ENCODE measurements around the gene CRCP.

The CRCP gene

GRCh38 chr7:66181329-66181728, 66.7 kb downstream of the CRCP start:
- H3K4me3 Mint-ChIP-seq = no peak overlapping the region
- ATAC-seq (ENCODE audit: low read depth) (no peak), DNase-seq (ENCODE audit: low spot score in 2 of 2) (no peak)
- H3K27me3 Mint-ChIP-seq = peaks cover 3% of the 10 kb centered on the region
- no peak overlapping the region for H3K27ac Mint-ChIP-seq
- peaks cover 1% of the 10 kb centered on the region for H3K36me3 Mint-ChIP-seq
- H3K4me1 Mint-ChIP-seq = no peaks in the 10 kb centered on the region
- peaks cover 2% of the 10 kb centered on the region for H3K9me3 Mint-ChIP-seq

- DNase-seq (ENCODE audit: low spot score in 2 of 2) = no peak
- no peak for ATAC-seq (ENCODE audit: low read depth)
- peaks cover 2% of the 10 kb centered on the region for H3K9me3 Mint-ChIP-seq
- no peak overlapping the region for H3K4me3 Mint-ChIP-seq
- H3K36me3 Mint-ChIP-seq = peaks cover 1% of the 10 kb centered on the region
- peaks cover 3% of the 10 kb centered on the region for H3K27me3 Mint-ChIP-seq
- H3K27ac Mint-ChIP-seq = no peak overlapping the region
- H3K4me1 Mint-ChIP-seq = no peaks in the 10 kb centered on the region
These were observed 67.2 kb downstream of the CRCP start for GRCh38 chr7:66181845-66182244.

- no peak for DNase-seq (ENCODE audit: low spot score in 2 of 2)
- H3K27ac Mint-ChIP-seq = no peak overlapping the region
- H3K9me3 Mint-ChIP-seq = peaks cover 2% of the 10 kb centered on the region
- peaks cover 1% of the 10 kb centered on the region for H3K36me3 Mint-ChIP-seq
- peaks cover 3% of the 10 kb centered on the region for H3K27me3 Mint-ChIP-seq
- no peak for ATAC-seq (ENCODE audit: low read depth)
- no peak overlapping the region for H3K4me3 Mint-ChIP-seq
- no peaks in the 10 kb centered on the region for H3K4me1 Mint-ChIP-seq
These were observed 68.3 kb downstream of the CRCP start for GRCh38 chr7:66182920-66183319.

- no peak overlapping the region for H3K27ac Mint-ChIP-seq
- no peak overlapping the region for H3K4me3 Mint-ChIP-seq
- no peaks in the 10 kb centered on the region for H3K4me1 Mint-ChIP-seq
- no peak for ATAC-seq (ENCODE audit: low read depth)
- peaks cover 3% of the 10 kb centered on the region for H3K27me3 Mint-ChIP-seq
- DNase-seq (ENCODE audit: low spot score in 2 of 2) = no peak
- H3K36me3 Mint-ChIP-seq = peaks cover 4% of the 10 kb centered on the region
- peaks cover 4% of the 10 kb centered on the region for H3K9me3 Mint-ChIP-seq
These were observed 69.1 kb downstream of the CRCP start for GRCh38 chr7:66183700-66184099.

- Mint-ChIP-seq H3K27me3 (peaks cover 5% of the 10 kb centered on the region), H3K4me1 (no peaks in the 10 kb centered on the region)
These were observed 71.1 kb downstream of the CRCP start for GRCh38 chr7:66185680-66186187.

GRCh38 chr7:66186991-66187390, 72.3 kb downstream of the CRCP start:
- Mint-ChIP-seq H3K27me3 (peaks cover 5% of the 10 kb centered on the region), H3K9me3 (peaks cover 4% of the 10 kb centered on the region), H3K27ac (no peak overlapping the region), H3K36me3 (peaks cover 4% of the 10 kb centered on the region), H3K4me3 (no peak overlapping the region), H3K4me1 (no peaks in the 10 kb centered on the region)
- no peak for DNase-seq (ENCODE audit: low spot score in 2 of 2)
- ATAC-seq (ENCODE audit: low read depth) = no peak

More at GRCh38 chr7:66185680-66186187, 71.1 kb downstream of the CRCP start:
- Mint-ChIP-seq H3K36me3 (peaks cover 4% of the 10 kb centered on the region), H3K9me3 (peaks cover 4% of the 10 kb centered on the region), H3K4me3 (no peak overlapping the region), H3K27ac (no peak overlapping the region)
- DNase-seq (ENCODE audit: low spot score in 2 of 2) = no peak
- ATAC-seq (ENCODE audit: low read depth) = no peak

- Mint-ChIP-seq H3K9me3 (peaks cover 4% of the 10 kb centered on the region), H3K4me3 (no peak overlapping the region), H3K27ac (no peak overlapping the region), H3K4me1 (no peaks in the 10 kb centered on the region), H3K36me3 (peaks cover 4% of the 10 kb centered on the region), H3K27me3 (peaks cover 5% of the 10 kb centered on the region)
- no peak for ATAC-seq (ENCODE audit: low read depth)
- DNase-seq (ENCODE audit: low spot score in 2 of 2) = no peak
These were observed 73.3 kb downstream of the CRCP start for GRCh38 chr7:66187905-66188304.

- Mint-ChIP-seq H3K4me3 (no peak overlapping the region), H3K36me3 (peaks cover 4% of the 10 kb centered on the region), H3K9me3 (peaks cover 6% of the 10 kb centered on the region), H3K27me3 (peaks cover 5% of the 10 kb centered on the region), H3K4me1 (peaks cover 1% of the 10 kb centered on the region), H3K27ac (no peak overlapping the region)
- DNase-seq (ENCODE audit: low spot score in 2 of 2) (no peak), ATAC-seq (ENCODE audit: low read depth) (no peak)
These were observed 74.0 kb downstream of the CRCP start for GRCh38 chr7:66188645-66189044.

GRCh38 chr7:66189695-66190503, 75.3 kb downstream of the CRCP start:
- H3K9me3 Mint-ChIP-seq = peaks cover 6% of the 10 kb centered on the region
- H3K36me3 Mint-ChIP-seq = peaks cover 4% of the 10 kb centered on the region
- DNase-seq (ENCODE audit: low spot score in 2 of 2) (no peak), ATAC-seq (ENCODE audit: low read depth) (no peak)
- H3K4me3 Mint-ChIP-seq = no peak overlapping the region
- peaks cover 2% of the 10 kb centered on the region for H3K4me1 Mint-ChIP-seq
- no peak overlapping the region for H3K27ac Mint-ChIP-seq
- peaks cover 2% of the 10 kb centered on the region for H3K27me3 Mint-ChIP-seq

- Mint-ChIP-seq H3K4me3 (no peak overlapping the region), H3K27ac (no peak overlapping the region), H3K9me3 (peaks cover 6% of the 10 kb centered on the region), H3K4me1 (peaks cover 2% of the 10 kb centered on the region), H3K27me3 (peaks cover 2% of the 10 kb centered on the region), H3K36me3 (peaks cover 4% of the 10 kb centered on the region)
- DNase-seq (ENCODE audit: low spot score in 2 of 2) = no peak
- no peak for ATAC-seq (ENCODE audit: low read depth)
These were observed 75.8 kb downstream of the CRCP start for GRCh38 chr7:66190504-66190857.

- Mint-ChIP-seq H3K4me1 (peaks cover 2% of the 10 kb centered on the region), H3K27me3 (peaks cover 2% of the 10 kb centered on the region), H3K9me3 (peaks cover 4% of the 10 kb centered on the region), H3K27ac (no peak overlapping the region), H3K36me3 (peaks cover 2% of the 10 kb centered on the region), H3K4me3 (no peak overlapping the region)
- ATAC-seq (ENCODE audit: low read depth) (no peak), DNase-seq (ENCODE audit: low spot score in 2 of 2) (no peak)
These were observed 78.6 kb downstream of the CRCP start for GRCh38 chr7:66193146-66193725.

- peaks cover 2% of the 10 kb centered on the region for H3K9me3 Mint-ChIP-seq
- peaks cover 6% of the 10 kb centered on the region for H3K27me3 Mint-ChIP-seq
- H3K27ac Mint-ChIP-seq = no peak overlapping the region
- H3K4me3 Mint-ChIP-seq = no peak overlapping the region
- H3K36me3 Mint-ChIP-seq = no peaks in the 10 kb centered on the region
- ATAC-seq (ENCODE audit: low read depth) (no peak), DNase-seq (ENCODE audit: low spot score in 2 of 2) (no peak)
- peaks cover 7% of the 10 kb centered on the region for H3K4me1 Mint-ChIP-seq
These were observed 83.8 kb downstream of the CRCP start for GRCh38 chr7:66198469-66198868.

GRCh38 chr7:66198956-66199355, 84.3 kb downstream of the CRCP start:
- no peaks in the 10 kb centered on the region for H3K9me3 Mint-ChIP-seq
- no peak overlapping the region for H3K27ac Mint-ChIP-seq
- DNase-seq (ENCODE audit: low spot score in 2 of 2) (no peak), ATAC-seq (ENCODE audit: low read depth) (no peak)
- H3K4me3 Mint-ChIP-seq = no peak overlapping the region
- peaks cover 5% of the 10 kb centered on the region for H3K4me1 Mint-ChIP-seq
- peaks cover 6% of the 10 kb centered on the region for H3K27me3 Mint-ChIP-seq
- H3K36me3 Mint-ChIP-seq = no peaks in the 10 kb centered on the region

- Mint-ChIP-seq H3K9me3 (no peaks in the 10 kb centered on the region), H3K4me3 (no peak overlapping the region), H3K27ac (no peak overlapping the region), H3K4me1 (peaks cover 21% of the 10 kb centered on the region), H3K27me3 (peaks cover 6% of the 10 kb centered on the region), H3K36me3 (no peaks in the 10 kb centered on the region)
- DNase-seq (ENCODE audit: low spot score in 2 of 2) = no peak
- ATAC-seq (ENCODE audit: low read depth) = no peak
These were observed 87.8 kb downstream of the CRCP start for GRCh38 chr7:66202441-66202840.
